ENCODE results near the gene PRKCH. TPM values are rescaled to one million over a fixed set of nuclear protein-coding genes. Genes with fewer than 3 reads are reported as not detected.
A peak's percentile ranks its signal among the peaks of the same experiment; 100 is the strongest.

Gene PRKCH
- total and polyA plus RNA-seq, 10 of the 15 experiments (the other 5 are each of a cell fraction or from before 2014, with no cell fraction given): 10.7 to 140 (median 33.2) TPM

DNA sequence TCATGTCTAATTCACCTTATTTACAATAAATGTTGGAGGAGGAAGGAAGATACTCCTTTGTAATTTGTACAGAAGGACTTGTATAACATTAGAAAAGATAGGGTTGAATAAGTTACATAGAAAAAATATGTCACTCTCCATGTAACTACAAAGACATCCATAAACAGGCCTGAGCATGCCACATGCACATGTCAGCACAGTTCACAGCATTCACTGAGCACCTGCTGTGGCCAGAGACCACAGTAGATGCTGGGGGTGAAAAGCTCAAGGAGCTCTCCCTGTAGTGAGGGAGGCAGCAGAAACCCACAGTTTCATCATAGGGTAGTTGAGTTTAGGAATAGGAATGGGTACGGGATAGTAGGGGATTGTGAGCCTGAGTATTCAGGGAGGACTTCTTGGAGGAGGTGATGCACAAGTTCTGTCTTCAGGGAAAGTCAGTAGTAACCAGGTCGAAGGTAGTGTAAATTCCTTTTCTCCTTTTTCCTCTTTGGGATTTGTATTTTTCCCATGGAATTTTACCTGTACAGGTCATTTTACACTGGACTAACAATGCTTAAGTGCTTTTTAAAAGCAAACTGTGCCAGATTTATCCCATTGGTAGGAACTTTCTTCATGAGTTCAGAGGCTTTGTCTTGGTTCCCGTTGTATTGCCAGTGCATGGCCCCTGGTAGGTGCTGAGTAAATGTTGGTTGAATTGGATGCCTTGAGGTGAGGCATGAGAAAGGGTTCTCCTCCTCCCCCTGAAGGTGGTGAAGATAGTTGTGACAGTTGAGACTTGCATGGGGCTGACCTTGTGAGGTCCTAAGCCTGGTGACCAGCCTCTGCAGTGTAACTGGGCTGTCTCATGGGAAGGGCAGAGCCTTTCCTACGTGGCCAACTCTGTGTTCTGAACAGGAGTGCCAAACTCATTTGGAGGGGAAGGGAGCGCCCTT, 20.2 kb downstream of the PRKCH start (continued):
- TF ChIP-seq, protein P1, sequence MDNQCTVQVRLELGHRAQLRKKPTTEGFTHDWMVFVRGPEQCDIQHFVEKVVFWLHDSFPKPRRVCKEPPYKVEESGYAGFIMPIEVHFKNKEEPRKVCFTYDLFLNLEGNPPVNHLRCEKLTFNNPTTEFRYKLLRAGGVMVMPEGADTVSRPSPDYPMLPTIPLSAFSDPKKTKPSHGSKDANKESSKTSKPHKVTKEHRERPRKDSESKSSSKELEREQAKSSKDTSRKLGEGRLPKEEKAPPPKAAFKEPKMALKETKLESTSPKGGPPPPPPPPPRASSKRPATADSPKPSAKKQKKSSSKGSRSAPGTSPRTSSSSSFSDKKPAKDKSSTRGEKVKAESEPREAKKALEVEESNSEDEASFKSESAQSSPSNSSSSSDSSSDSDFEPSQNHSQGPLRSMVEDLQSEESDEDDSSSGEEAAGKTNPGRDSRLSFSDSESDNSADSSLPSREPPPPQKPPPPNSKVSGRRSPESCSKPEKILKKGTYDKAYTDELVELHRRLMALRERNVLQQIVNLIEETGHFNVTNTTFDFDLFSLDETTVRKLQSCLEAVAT (IDR thresholded peaks at IDR 0.05): no peak
- TF ChIP-seq TCF12 (IDR thresholded peaks at IDR 0.05; ENCODE audit: low read depth, low read length) (peak; percentile 74; the same call in 1 of the 2 replicates), TCF7 (IDR thresholded peaks at IDR 0.05; ENCODE audit: borderline replicate concordance) (no peak), HDAC6 (IDR thresholded peaks at IDR 0.05; ENCODE audit: unreplicated experiment) (no peak), PAX5 (IDR thresholded peaks at IDR 0.05; ENCODE audit: borderline replicate concordance, low read depth, low read length) (0 out of 2 replicates have a peak, but pooled peaks have one; percentile 28), ZNF384 (IDR thresholded peaks at IDR 0.05; ENCODE audit: borderline replicate concordance, low read depth, low read length) (no peak), MXI1 (IDR thresholded peaks at IDR 0.05; ENCODE audit: low read depth, low read length) (peak; percentile 63; the same call in 1 of the 2 replicates), MEF2B (IDR thresholded peaks at IDR 0.05; ENCODE audit: partially characterized antibody, poor library complexity, severe bottlenecking) (no peak), FOXK2 (IDR thresholded peaks at IDR 0.05) (no peak), ZNF622 (IDR thresholded peaks at IDR 0.05) (no peak), SIN3A (IDR thresholded peaks at IDR 0.05; ENCODE audit: low read depth, low read length) (no peak), SIX5 (IDR thresholded peaks at IDR 0.05; ENCODE audit: low read depth, low read length, severe bottlenecking) (no peak), ELK1 (IDR thresholded peaks at IDR 0.05; ENCODE audit: low read depth, low read length) (no peak), DPF2 (IDR thresholded peaks at IDR 0.05) (0 out of 2 replicates have a peak, but pooled peaks have one; percentile 14), ETV6 (conservative IDR thresholded peaks at IDR 0.05 in 1 of 2, IDR thresholded peaks at IDR 0.05 in 1 of 2; ENCODE audit: borderline replicate concordance in 1 of 2, low read depth in 1 of 2) (no peak)
- TF ChIP-seq, protein P2, sequence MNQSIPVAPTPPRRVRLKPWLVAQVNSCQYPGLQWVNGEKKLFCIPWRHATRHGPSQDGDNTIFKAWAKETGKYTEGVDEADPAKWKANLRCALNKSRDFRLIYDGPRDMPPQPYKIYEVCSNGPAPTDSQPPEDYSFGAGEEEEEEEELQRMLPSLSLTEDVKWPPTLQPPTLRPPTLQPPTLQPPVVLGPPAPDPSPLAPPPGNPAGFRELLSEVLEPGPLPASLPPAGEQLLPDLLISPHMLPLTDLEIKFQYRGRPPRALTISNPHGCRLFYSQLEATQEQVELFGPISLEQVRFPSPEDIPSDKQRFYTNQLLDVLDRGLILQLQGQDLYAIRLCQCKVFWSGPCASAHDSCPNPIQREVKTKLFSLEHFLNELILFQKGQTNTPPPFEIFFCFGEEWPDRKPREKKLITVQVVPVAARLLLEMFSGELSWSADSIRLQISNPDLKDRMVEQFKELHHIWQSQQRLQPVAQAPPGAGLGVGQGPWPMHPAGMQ (IDR thresholded peaks at IDR 0.05; ENCODE audit: borderline replicate concordance): no peak
- TF ChIP-seq, protein P3, sequence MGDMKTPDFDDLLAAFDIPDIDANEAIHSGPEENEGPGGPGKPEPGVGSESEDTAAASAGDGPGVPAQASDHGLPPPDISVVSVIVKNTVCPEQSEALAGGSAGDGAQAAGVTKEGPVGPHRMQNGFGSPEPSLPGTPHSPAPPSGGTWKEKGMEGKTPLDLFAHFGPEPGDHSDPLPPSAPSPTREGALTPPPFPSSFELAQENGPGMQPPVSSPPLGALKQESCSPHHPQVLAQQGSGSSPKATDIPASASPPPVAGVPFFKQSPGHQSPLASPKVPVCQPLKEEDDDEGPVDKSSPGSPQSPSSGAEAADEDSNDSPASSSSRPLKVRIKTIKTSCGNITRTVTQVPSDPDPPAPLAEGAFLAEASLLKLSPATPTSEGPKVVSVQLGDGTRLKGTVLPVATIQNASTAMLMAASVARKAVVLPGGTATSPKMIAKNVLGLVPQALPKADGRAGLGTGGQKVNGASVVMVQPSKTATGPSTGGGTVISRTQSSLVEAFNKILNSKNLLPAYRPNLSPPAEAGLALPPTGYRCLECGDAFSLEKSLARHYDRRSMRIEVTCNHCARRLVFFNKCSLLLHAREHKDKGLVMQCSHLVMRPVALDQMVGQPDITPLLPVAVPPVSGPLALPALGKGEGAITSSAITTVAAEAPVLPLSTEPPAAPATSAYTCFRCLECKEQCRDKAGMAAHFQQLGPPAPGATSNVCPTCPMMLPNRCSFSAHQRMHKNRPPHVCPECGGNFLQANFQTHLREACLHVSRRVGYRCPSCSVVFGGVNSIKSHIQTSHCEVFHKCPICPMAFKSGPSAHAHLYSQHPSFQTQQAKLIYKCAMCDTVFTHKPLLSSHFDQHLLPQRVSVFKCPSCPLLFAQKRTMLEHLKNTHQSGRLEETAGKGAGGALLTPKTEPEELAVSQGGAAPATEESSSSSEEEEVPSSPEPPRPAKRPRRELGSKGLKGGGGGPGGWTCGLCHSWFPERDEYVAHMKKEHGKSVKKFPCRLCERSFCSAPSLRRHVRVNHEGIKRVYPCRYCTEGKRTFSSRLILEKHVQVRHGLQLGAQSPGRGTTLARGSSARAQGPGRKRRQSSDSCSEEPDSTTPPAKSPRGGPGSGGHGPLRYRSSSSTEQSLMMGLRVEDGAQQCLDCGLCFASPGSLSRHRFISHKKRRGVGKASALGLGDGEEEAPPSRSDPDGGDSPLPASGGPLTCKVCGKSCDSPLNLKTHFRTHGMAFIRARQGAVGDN (IDR thresholded peaks at IDR 0.05): peak; percentile 54; the same call in 1 of the 2 replicates
- TF ChIP-seq, protein P4, sequence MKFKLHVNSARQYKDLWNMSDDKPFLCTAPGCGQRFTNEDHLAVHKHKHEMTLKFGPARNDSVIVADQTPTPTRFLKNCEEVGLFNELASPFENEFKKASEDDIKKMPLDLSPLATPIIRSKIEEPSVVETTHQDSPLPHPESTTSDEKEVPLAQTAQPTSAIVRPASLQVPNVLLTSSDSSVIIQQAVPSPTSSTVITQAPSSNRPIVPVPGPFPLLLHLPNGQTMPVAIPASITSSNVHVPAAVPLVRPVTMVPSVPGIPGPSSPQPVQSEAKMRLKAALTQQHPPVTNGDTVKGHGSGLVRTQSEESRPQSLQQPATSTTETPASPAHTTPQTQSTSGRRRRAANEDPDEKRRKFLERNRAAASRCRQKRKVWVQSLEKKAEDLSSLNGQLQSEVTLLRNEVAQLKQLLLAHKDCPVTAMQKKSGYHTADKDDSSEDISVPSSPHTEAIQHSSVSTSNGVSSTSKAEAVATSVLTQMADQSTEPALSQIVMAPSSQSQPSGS (IDR thresholded peaks at IDR 0.05; ENCODE audit: low read length): no peak

All from GM12878 (cell line).